Nephron progenitor cell (in vitro differentiated cells): ENCODE results near the gene OR10X1.

Experiments used
- DNase-seq: peaks from one replicate; pipeline ENCODE4 v3.0.0; 2021
- H3K27ac Mint-ChIP-seq: 2 replicates; pipeline ENCODE4 v1.8.0; 2021; ENCODE audit warnings: mild to moderate bottlenecking, moderate library complexity, mixed read lengths
- H3K27me3 Mint-ChIP-seq: 2 replicates; pipeline ENCODE4 v1.8.0; 2021; ENCODE audit warnings: mild to moderate bottlenecking, low read depth, mixed read lengths; ENCODE audit not compliant: poor library complexity
- H3K36me3 Mint-ChIP-seq: 2 replicates; pipeline ENCODE4 v1.8.0; 2021; ENCODE audit warnings: low read depth, mixed read lengths
- H3K4me1 Mint-ChIP-seq: 2 replicates; pipeline ENCODE4 v1.8.0; 2021; ENCODE audit warnings: mixed read lengths
- H3K4me3 Mint-ChIP-seq: 2 replicates; pipeline ENCODE4 v1.8.0; 2021; ENCODE audit warnings: mild to moderate bottlenecking, moderate library complexity, mixed read lengths
- H3K9me3 Mint-ChIP-seq: 2 replicates; pipeline ENCODE4 v1.8.0; 2021; ENCODE audit warnings: mild to moderate bottlenecking, moderate library complexity, mixed read lengths
- CTCF ChIP-seq: fragments of 200-600 bp; sonication (generic); IDR thresholded peaks from 2 replicates; pipeline ENCODE4 v1.5.0; 2021; ENCODE audit warnings: antibody characterized with exemption

The OR10X1 gene

GRCh38 chr1:158534496-158534895 is 45.2 kb downstream of the OR10X1 start:
- DNase-seq: peak; percentile 6
- no peak overlapping the region for H3K4me3 Mint-ChIP-seq
- peaks cover 2% of the 10 kb centered on the region for H3K36me3 Mint-ChIP-seq
- peaks cover 7% of the 10 kb centered on the region for H3K9me3 Mint-ChIP-seq
- peaks cover 8% of the 10 kb centered on the region for H3K4me1 Mint-ChIP-seq
- no peak overlapping the region for H3K27ac Mint-ChIP-seq
- H3K27me3 Mint-ChIP-seq: peaks cover 6% of the 10 kb centered on the region
- TF ChIP-seq CTCF: no peak
